ENCODE results near the gene SUSD4. TPM values are rescaled to one million over a fixed set of nuclear protein-coding genes. Genes with fewer than 3 reads are reported as not detected.

Gene SUSD4
- total RNA-seq, 1 donor from 2014 or later, result 0.79 TPM

DNA sequence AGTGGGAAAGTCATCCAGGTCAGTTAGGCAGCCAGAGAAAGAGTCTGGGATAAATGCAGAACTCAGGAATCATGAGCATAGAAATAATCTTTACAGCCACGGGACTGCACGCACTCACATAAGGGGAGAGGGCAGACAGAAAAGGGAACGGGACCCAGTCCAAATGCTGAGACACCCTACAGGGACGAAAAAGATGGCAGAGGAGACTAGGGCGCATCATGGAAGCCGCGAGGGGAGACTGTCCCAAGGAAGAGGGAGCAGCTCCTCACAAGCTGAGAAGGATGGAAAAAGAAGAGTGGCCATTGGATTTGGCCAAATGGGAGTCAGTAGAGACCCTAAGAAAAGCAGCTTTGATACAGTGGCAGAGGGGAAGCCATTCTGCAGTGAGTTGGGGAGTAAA lies 118.0 kb downstream of the SUSD4 start:
- Histone ChIP-seq H3K4me3 (ENCODE audit: low read depth, low read length) (no peak overlapping the region), H3K36me3 (ENCODE audit: control insufficient read depth, insufficient read depth, low read length) (no peaks in the 10 kb centered on the region), H3K27me3 (ENCODE audit: control insufficient read depth, insufficient read depth, low read length) (no peaks in the 10 kb centered on the region)
- TF ChIP-seq, protein P1, sequence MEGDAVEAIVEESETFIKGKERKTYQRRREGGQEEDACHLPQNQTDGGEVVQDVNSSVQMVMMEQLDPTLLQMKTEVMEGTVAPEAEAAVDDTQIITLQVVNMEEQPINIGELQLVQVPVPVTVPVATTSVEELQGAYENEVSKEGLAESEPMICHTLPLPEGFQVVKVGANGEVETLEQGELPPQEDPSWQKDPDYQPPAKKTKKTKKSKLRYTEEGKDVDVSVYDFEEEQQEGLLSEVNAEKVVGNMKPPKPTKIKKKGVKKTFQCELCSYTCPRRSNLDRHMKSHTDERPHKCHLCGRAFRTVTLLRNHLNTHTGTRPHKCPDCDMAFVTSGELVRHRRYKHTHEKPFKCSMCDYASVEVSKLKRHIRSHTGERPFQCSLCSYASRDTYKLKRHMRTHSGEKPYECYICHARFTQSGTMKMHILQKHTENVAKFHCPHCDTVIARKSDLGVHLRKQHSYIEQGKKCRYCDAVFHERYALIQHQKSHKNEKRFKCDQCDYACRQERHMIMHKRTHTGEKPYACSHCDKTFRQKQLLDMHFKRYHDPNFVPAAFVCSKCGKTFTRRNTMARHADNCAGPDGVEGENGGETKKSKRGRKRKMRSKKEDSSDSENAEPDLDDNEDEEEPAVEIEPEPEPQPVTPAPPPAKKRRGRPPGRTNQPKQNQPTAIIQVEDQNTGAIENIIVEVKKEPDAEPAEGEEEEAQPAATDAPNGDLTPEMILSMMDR (IDR thresholded peaks at IDR 0.05; ENCODE audit: insufficient read depth, low read length, severe bottlenecking), result no peak
- FAIRE-seq (no peak), DNase-seq (ENCODE audit: low read depth) (no peak)

DNA sequence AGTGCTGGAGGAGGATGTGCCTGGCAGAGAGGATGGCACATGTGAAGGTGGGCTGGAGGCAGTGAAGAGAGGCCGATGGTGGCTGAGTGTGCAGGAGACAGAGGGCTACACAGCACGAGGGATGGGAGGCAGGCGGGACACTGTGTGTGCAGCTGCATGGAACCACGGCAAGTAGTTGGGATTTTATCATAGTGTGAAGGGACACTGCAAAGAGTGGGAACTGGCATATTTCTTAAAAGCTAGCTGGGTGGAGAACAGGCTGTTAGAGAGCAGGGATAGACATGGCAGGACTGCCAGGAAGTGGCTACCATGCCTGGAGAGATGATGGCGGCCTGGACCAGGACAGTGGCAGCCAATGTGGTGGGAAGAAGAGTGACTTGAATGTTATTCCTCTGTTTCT lies 118.6 kb downstream of the SUSD4 start:
- DNase-seq (ENCODE audit: low read depth), result no peak
- H3K27me3 ChIP-seq (ENCODE audit: control insufficient read depth, insufficient read depth, low read length), result no peaks in the 10 kb centered on the region
- no peaks in the 10 kb centered on the region for H3K36me3 ChIP-seq (ENCODE audit: control insufficient read depth, insufficient read depth, low read length)
- TF ChIP-seq, protein P1 (IDR thresholded peaks at IDR 0.05; ENCODE audit: insufficient read depth, low read length, severe bottlenecking), result no peak
- H3K4me3 ChIP-seq (ENCODE audit: low read depth, low read length), result no peak overlapping the region
- FAIRE-seq, result no peak

DNA sequence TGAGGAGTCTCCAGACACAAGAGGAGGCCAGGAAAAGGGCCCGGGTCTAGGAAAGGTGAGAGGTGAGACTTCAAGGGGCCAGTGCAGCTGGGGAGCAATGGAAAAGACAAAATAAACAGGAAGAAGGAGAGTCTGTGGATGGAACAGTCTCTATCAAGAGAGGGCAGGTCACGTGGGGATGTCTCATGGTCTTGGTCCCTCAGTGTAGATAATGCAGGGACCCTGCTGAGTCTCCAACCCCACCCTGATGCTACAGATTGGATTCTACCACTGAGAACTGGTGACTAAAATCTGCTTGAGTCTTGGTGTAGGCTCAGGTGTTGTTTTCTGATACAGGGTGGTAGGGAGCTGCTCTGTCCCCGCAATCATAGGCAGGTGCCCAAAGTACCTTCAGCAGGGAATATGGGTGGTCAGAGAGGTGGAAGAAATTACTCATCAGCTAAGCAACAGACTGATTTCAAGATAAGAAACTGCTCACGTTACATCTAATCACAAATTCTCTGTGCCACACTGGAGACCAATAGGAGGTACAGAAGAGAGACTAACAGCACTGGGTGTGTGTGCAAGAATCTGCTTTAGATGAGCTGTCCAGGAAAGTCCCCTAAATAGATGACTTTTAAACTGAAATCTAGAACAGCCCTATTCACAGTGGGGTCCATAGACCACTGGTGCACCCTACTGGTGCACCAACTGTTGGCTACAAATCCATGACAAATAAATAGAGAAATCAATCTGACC lies 119.4 kb downstream of the SUSD4 start:
- Histone ChIP-seq H3K4me3 (ENCODE audit: low read depth, low read length) (no peak overlapping the region), H3K27me3 (ENCODE audit: control insufficient read depth, insufficient read depth, low read length) (no peaks in the 10 kb centered on the region), H3K36me3 (ENCODE audit: control insufficient read depth, insufficient read depth, low read length) (no peaks in the 10 kb centered on the region)
- no peak for DNase-seq (ENCODE audit: low read depth)
- TF ChIP-seq, protein P1 (IDR thresholded peaks at IDR 0.05; ENCODE audit: insufficient read depth, low read length, severe bottlenecking), result no peak
- FAIRE-seq, result no peak

DNA sequence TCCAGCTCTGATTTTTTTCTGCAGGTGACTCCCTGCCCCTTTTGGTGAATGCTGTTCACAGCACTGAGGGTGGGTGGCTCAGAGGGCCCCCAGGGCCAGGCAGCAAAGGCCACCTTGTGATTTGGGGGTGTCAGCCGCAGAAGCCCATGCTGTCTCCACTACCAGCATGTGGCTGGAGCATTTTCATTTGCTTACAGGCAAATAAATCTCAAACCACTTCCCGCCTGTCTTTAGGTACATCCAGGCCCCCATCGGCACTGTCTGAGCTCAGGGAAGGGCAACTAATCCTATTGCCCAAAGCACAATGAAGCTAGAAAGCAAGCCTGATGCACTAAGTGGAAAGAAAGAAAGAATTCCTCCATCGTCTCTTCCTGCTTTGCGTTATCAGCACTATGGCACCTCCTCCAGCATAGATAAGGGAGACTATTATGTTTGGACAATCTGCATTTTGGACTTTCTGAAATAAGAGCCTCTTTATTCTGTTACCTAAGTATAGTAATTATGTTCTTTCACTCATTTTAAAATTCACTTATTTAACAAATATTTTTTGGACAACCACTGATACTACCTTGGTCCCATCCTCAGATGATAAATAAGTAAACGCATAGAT lies 120.4 kb downstream of the SUSD4 start:
- H3K36me3 ChIP-seq (ENCODE audit: control insufficient read depth, insufficient read depth, low read length), result no peaks in the 10 kb centered on the region
- H3K4me3 ChIP-seq (ENCODE audit: low read depth, low read length), result no peak overlapping the region
- FAIRE-seq, result no peak
- no peak for DNase-seq (ENCODE audit: low read depth)
- H3K27me3 ChIP-seq (ENCODE audit: control insufficient read depth, insufficient read depth, low read length), result no peaks in the 10 kb centered on the region
- TF ChIP-seq, protein P1 (IDR thresholded peaks at IDR 0.05; ENCODE audit: insufficient read depth, low read length, severe bottlenecking), result no peak

DNA sequence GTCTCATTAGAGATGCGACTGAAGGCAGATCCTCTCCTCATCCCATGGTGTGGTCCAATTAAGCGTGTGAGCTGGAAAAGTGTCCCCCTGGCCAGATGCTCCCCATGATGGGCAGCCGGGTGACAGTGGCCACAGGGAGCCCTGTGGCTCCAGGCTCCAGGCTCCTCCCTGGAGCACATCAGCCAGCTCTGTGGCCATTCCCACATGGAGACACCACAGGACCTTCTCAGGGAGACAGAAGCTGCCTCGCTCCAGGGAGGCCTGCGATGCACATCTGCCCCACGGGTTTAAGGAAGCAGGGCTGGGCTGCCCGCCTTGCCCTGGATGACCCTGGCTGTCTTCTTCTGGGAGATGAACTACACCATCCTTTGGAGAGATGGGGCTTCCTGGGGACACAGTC lies 121.0 kb downstream of the SUSD4 start:
- TF ChIP-seq, protein P1 (IDR thresholded peaks at IDR 0.05; ENCODE audit: insufficient read depth, low read length, severe bottlenecking), result no peak
- DNase-seq (ENCODE audit: low read depth), result no peak
- Histone ChIP-seq H3K36me3 (ENCODE audit: control insufficient read depth, insufficient read depth, low read length) (no peaks in the 10 kb centered on the region), H3K4me3 (ENCODE audit: low read depth, low read length) (no peak overlapping the region), H3K27me3 (ENCODE audit: control insufficient read depth, insufficient read depth, low read length) (no peaks in the 10 kb centered on the region)
- no peak for FAIRE-seq
